Heart right ventricle (tissue), 16 donors: Measurements from ENCODE around the gene ATP10A. TPM values are rescaled to one million over a fixed set of nuclear protein-coding genes. Genes with fewer than 3 reads are reported as not detected.

Source experiments
- ATAC-seq, 8 donors: fragments of 200-7000 bp; cut with Tn5 transposase; one replicate each; pipeline ENCODE4 v1.9.1; 2020; ENCODE audit warnings: mild to moderate bottlenecking in 8 of 8, moderate library complexity in 8 of 8, moderate number of reproducible peaks in 1 of 8
- DNase-seq, 2 donors: peaks; one replicate each; pipeline ENCODE4 v3.0.0-alpha.2; 2020
- H3K27ac ChIP-seq, 10 donors: fragments of 200-600 bp; sonication (generic) in 2 of 10; one replicate each; pipeline versions ENCODE4 v1.5.0 to v1.8.0; 2020 to 2022; ENCODE audit warnings: mild to moderate bottlenecking in 3 of 10
- H3K27me3 ChIP-seq, 7 donors: fragments of 200-600 bp; one replicate each; pipeline ENCODE4 v1.8.0; 2021 to 2022; ENCODE audit warnings: mild to moderate bottlenecking in 2 of 7
- H3K36me3 ChIP-seq, 9 donors: fragments of 200-600 bp; sonication (generic) in 1 of 9; one replicate each; pipeline versions ENCODE4 v1.5.0 to v1.8.0; 2020 to 2022; ENCODE audit warnings: mild to moderate bottlenecking in 2 of 9
- H3K4me1 ChIP-seq, 9 donors: fragments of 200-600 bp; sonication (generic) in 1 of 9; one replicate each; pipeline versions ENCODE4 v1.5.0 to v1.8.0; 2020 to 2022; ENCODE audit warnings: mild to moderate bottlenecking in 4 of 9
- H3K4me3 ChIP-seq, 10 donors: fragments of 200-600 bp; sonication (generic) in 2 of 10; one replicate each; pipeline versions ENCODE4 v1.5.0 to v1.8.0; 2020 to 2022; ENCODE audit warnings: mild to moderate bottlenecking in 7 of 10, moderate library complexity in 2 of 10
- H3K9me3 ChIP-seq, 11 donors: fragments of 200-600 bp in 10 of 11; sonication (generic) in 2 of 11; one replicate each; pipeline versions ENCODE4 v1.5.0 to v1.8.0; 2013 to 2022; ENCODE audit warnings: mild to moderate bottlenecking in 2 of 11, control low read depth in 1 of 11, moderate library complexity in 1 of 11
- WGBS, 2 donors: extraction: QIAGEN DNeasy Blood & Tissue Kit; methylation state at CpG; one replicate each; pipeline ENCODE4 v1.1.7; 2013; ENCODE audit warnings: inconsistent platforms in 1 of 2; 5-methylcytosine and 5-hydroxymethylcytosine counted together
- intact Hi-C, 10 donors: fragments of 100-400 bp; cut with DNase I; formaldehyde crosslinking; loops; one replicate each; pipeline versions ENCODE4 v1.11.1 to v1.14.2; 2022
- polyA plus RNA-seq, 2 donors: library from polyadenylated mRNA; stranded (reverse); fragments of 200-250 nt; gene quantifications; one replicate each; pipeline ENCODE4 v1.2.3, GENCODE V29; 2013
- total RNA-seq, 10 donors: library from RNA; stranded (reverse); fragmentation: NEBNext Ultra II Directional in 3 of 10; extraction: Animal tissue kit (Norgen Biotek cat#: 25700) in 3 of 10; gene quantifications; one replicate each; pipeline versions ENCODE4 v1.2.1 to v1.2.4, GENCODE V29; 2021 to 2023
- TF ChIP-seq, protein P1 (sequence below), 9 donors: fragments of 200-600 bp; sonication (generic) in 2 of 9; IDR thresholded peaks; one replicate each; pipeline versions ENCODE4 v1.5.0 to v1.8.0; 2021 to 2022; ENCODE audit warnings: antibody characterized with exemption in 9 of 9, mild to moderate bottlenecking in 5 of 9, moderate library complexity in 1 of 9
- donor health status: Arrhythmogenic right ventricular cardiomyopathy.
- donor health status: ischemic (EF 13 %, LVEDD 7.1; RV severe dilation, severe dysfunction).
- donor health status: healthy with polysubstance abuse.
- donor health status: DM: no; HTN: yes; CAD: no.
- donor health status: DM: no; HTN: no; CAD: no.
- donor health status: ischemic (EF 25% LVEDD 6.9; RV normal size, moderate dysfunction).
- donor health status: ischemic (EF 25% LVEDD 5.7; RV mildly dilated, moderate dysfunction).
- donor health status: healthy.
- donor health status: DM: yes; HTN: yes; CAD: no.
- donor health status: Ischemic cardiomyopathy.
- donor health status: ischemic (EF 35%, LVEDD 5.7; RV mildly dilated, moderate dysfunction).
- donor health status: nonischemic (EF 11% LVEDD 7.7; RV severe dilation, severe dysfunction).
- donor health status: DM: yes; HTN: yes; CAD: no.
- donor health status: PGD.
- donor health status: ischemic (EF 29% LVEDD 5.4; RV normal size, mild dysfunction).
- donor health status: nonischemic (EF 23%, LVEDD 6.1; RV moderate dilation, normal function).

Gene ATP10A
- total and polyA plus RNA-seq, 12 donors: 0.45 to 2.2 (median 0.89) TPM

DNA sequence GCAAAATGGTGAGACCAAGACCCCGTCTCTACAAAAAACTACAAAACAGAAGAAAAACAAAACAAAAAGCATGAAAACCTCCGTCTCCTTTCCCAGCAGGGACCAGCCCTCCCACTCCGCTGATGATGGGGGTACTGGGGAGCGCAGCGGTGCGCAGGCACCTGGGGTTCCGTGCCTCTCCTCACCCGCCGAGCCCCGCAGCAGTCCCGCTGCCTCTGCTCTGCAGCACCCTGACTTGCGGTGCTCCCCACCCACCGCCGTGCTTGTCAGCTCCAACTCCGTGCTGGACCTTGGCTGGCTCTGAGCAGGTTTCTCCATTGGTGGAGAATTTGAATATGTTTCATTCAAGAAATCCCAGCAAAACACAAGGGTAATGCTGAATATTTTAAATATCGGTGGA, 46.7 kb upstream of the ATP10A start:
- H3K36me3 ChIP-seq: no peaks in the 10 kb centered on the region
- no peak for ATAC-seq
- 91 to 95% methylated on average over 16 of the region's 16 CpGs for WGBS, 2 donors
- no peaks in the 10 kb centered on the region for H3K4me1 ChIP-seq
- no peak overlapping the region for H3K4me3 ChIP-seq
- no peaks in the 10 kb centered on the region for H3K27me3 ChIP-seq
- intact Hi-C loops: no loop called here
- H3K27ac ChIP-seq: no peak overlapping the region
- TF ChIP-seq, protein P1, sequence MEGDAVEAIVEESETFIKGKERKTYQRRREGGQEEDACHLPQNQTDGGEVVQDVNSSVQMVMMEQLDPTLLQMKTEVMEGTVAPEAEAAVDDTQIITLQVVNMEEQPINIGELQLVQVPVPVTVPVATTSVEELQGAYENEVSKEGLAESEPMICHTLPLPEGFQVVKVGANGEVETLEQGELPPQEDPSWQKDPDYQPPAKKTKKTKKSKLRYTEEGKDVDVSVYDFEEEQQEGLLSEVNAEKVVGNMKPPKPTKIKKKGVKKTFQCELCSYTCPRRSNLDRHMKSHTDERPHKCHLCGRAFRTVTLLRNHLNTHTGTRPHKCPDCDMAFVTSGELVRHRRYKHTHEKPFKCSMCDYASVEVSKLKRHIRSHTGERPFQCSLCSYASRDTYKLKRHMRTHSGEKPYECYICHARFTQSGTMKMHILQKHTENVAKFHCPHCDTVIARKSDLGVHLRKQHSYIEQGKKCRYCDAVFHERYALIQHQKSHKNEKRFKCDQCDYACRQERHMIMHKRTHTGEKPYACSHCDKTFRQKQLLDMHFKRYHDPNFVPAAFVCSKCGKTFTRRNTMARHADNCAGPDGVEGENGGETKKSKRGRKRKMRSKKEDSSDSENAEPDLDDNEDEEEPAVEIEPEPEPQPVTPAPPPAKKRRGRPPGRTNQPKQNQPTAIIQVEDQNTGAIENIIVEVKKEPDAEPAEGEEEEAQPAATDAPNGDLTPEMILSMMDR (IDR thresholded peaks at IDR 0.05): no peak
- no peak for DNase-seq
- peaks cover 0 to 12% (median 3%) of the 10 kb centered on the region in 11 donors for H3K9me3 ChIP-seq

DNA sequence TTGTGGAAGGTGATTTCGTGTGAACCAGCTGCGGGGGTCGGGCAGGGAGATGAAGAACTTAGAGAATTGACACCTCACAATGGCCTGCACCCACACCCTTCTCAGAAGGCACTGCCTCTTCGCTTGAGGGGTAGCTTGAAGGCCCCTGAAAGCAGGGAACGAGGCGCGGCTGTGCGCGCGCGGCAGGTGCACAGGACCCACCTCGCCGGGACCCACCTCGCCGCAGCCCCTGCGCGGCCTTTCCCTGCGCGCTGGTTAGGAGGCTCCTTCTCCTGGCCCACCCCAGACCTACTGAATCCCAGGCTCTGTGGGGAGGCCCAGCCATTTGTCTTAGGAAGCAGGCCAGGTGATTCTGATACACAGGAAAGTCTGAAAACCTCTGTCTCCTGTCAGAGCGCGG, 46.2 kb upstream of the ATP10A start:
- no peak for ATAC-seq
- WGBS, 2 donors: 85 to 92% methylated on average over 20 to 21 of the region's 21 CpGs
- H3K27me3 ChIP-seq: no peaks in the 10 kb centered on the region
- no peaks in the 10 kb centered on the region for H3K4me1 ChIP-seq
- H3K9me3 ChIP-seq: peaks cover 0 to 7% (median 2%) of the 10 kb centered on the region in 11 donors
- H3K4me3 ChIP-seq: no peak overlapping the region
- intact Hi-C loops: no loop called here
- TF ChIP-seq, protein P1 (IDR thresholded peaks at IDR 0.05): no peak
- no peak overlapping the region for H3K27ac ChIP-seq
- no peak for DNase-seq
- H3K36me3 ChIP-seq: no peaks in the 10 kb centered on the region

DNA sequence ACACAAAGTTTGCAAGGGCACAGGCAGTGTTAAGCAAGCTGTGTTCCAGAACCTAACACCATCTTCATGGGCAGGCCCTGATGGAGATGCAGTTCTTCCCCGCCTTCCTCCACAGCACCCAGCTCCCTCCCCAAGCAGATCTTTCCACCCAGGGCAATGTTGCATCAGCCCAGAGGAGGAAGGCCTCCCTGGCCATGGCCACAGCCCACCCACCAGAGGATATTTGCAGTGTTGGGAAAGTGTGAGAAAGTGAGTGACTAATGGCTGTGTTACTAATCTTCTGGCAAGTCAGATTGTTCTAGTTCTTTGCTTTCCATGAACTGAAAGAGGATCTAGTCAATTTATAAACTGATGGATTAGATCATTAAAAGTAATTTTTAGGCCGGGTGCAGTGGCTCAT, 42.0 kb upstream of the ATP10A start:
- DNase-seq (no peak), ATAC-seq (peak in 4 of 8 donors; percentile 47 to 77 (median 62))
- no peaks in the 10 kb centered on the region for H3K36me3 ChIP-seq
- no peak overlapping the region for H3K27ac ChIP-seq
- no peaks in the 10 kb centered on the region for H3K9me3 ChIP-seq
- WGBS, 2 donors: 79 to 80% methylated on average over 2 of the region's 2 CpGs
- H3K4me1 ChIP-seq: no peaks in the 10 kb centered on the region
- no peaks in the 10 kb centered on the region for H3K27me3 ChIP-seq
- H3K4me3 ChIP-seq: no peak overlapping the region
- intact Hi-C loops: no loop called here
- TF ChIP-seq, protein P1 (IDR thresholded peaks at IDR 0.05): no peak

DNA sequence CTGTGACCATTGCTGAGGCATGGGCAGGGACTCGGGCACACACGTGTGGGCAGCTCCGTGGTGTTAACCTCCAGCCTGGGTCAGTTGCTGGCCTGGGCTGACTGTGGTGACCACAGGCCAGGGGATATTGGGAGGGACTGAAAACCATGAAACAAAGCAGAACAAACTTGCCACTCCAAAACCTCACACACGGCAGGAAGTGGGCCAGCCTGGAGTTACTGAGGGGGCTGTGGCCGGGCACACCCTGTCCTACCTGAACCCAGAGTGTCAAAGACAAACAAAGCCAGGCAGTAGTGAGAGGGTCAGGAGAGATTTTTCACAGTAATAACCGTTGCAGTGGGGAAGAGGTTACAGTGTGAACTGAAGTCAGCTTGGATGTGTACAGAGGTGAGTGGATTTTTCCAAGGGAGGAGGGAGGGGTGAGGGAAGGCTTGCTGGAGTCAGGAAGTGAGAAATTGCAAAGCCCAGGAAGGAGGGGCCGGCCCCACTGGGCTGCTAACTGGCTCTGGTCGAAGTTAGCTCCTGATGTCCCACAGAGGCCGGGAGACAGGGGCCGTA, 40.0 kb upstream of the ATP10A start:
- H3K4me1 ChIP-seq: no peaks in the 10 kb centered on the region
- no peaks in the 10 kb centered on the region for H3K9me3 ChIP-seq
- H3K36me3 ChIP-seq: no peaks in the 10 kb centered on the region
- TF ChIP-seq, protein P1 (IDR thresholded peaks at IDR 0.05): no peak
- DNase-seq: no peak
- intact Hi-C loops: no loop called here
- WGBS, 2 donors: 61 to 64% methylated on average over 10 of the region's 10 CpGs
- no peak overlapping the region for H3K27ac ChIP-seq
- no peak overlapping the region for H3K4me3 ChIP-seq
- ATAC-seq: peak in 1 of 8 donors; percentile 32
- no peaks in the 10 kb centered on the region for H3K27me3 ChIP-seq
